Memory B cell (primary cell): ENCODE measurements around the gene MYLK.
"Not testable (repeated sequence)": the region's sequence is repeated elsewhere in the genome, so short reads cannot be mapped to it uniquely, and the experiment has no call there.

ENCODE experiments used
- ATAC-seq: fragments of 150-1000 bp; cut with Tn5 transposase; 2 replicates; pipeline ENCODE4 v1.10.0; 2021; ENCODE audit warnings: low read depth, mild to moderate bottlenecking, moderate library complexity
- DNase-seq, 2 donors: peaks; one replicate each; pipeline ENCODE4 v3.0.0; 2022; ENCODE audit warnings: low spot score in 2 of 2
- H3K27ac Mint-ChIP-seq: one replicate; pipeline ENCODE4 v1.8.0; 2022; ENCODE audit warnings: mild to moderate bottlenecking, moderate library complexity, mixed read lengths
- H3K27me3 Mint-ChIP-seq: one replicate; pipeline ENCODE4 v1.8.0; 2022; ENCODE audit warnings: mixed read lengths
- H3K36me3 Mint-ChIP-seq: one replicate; pipeline ENCODE4 v1.8.0; 2022; ENCODE audit warnings: mild to moderate bottlenecking, mixed read lengths
- H3K4me1 Mint-ChIP-seq: one replicate; pipeline ENCODE4 v1.8.0; 2022; ENCODE audit warnings: mixed read lengths
- H3K4me3 Mint-ChIP-seq: one replicate; pipeline ENCODE4 v1.8.0; 2022; ENCODE audit warnings: mild to moderate bottlenecking, moderate library complexity, mixed read lengths
- H3K9me3 Mint-ChIP-seq: one replicate; pipeline ENCODE4 v1.8.0; 2022; ENCODE audit warnings: mixed read lengths

MYLK gene

GRCh38 chr3:123609063-123609462 is 275.1 kb downstream of the MYLK start:
- Mint-ChIP-seq H3K4me3 (no peak overlapping the region), H3K36me3 (peaks cover 6% of the 10 kb centered on the region), H3K27ac (peak overlapping the region; percentile 70), H3K27me3 (no peaks in the 10 kb centered on the region), H3K4me1 (peaks cover 21% of the 10 kb centered on the region), H3K9me3 (no peaks in the 10 kb centered on the region)
- ATAC-seq, result no peak
- DNase-seq, result no peak

- no peak for ATAC-seq
- Mint-ChIP-seq H3K36me3 (peaks cover 4% of the 10 kb centered on the region), H3K4me1 (peaks cover 21% of the 10 kb centered on the region), H3K27me3 (no peaks in the 10 kb centered on the region), H3K4me3 (no peak overlapping the region), H3K27ac (no peak overlapping the region), H3K9me3 (no peaks in the 10 kb centered on the region)
- DNase-seq, result no peak
Observed at GRCh38 chr3:123608263-123608937, 275.7 kb downstream of the MYLK start.

- H3K27me3 Mint-ChIP-seq, result no peaks in the 10 kb centered on the region
- peaks cover 21% of the 10 kb centered on the region for H3K4me1 Mint-ChIP-seq
- ATAC-seq (no peak), DNase-seq (no peak)
- peak overlapping the region; percentile 50 for H3K27ac Mint-ChIP-seq
- no peak overlapping the region for H3K4me3 Mint-ChIP-seq
- no peaks in the 10 kb centered on the region for H3K36me3 Mint-ChIP-seq
- no peaks in the 10 kb centered on the region for H3K9me3 Mint-ChIP-seq
Observed at GRCh38 chr3:123606527-123606926, 277.6 kb downstream of the MYLK start.

- Mint-ChIP-seq H3K9me3 (no peaks in the 10 kb centered on the region), H3K36me3 (peaks cover under 1% of the 10 kb centered on the region), H3K27me3 (no peaks in the 10 kb centered on the region), H3K4me3 (peak overlapping the region; percentile 15), H3K4me1 (peaks cover 17% of the 10 kb centered on the region), H3K27ac (peak overlapping the region; percentile 50)
- DNase-seq (no peak), ATAC-seq (peak; percentile 37)
Observed at GRCh38 chr3:123605789-123606234, 278.3 kb downstream of the MYLK start.

GRCh38 chr3:123603153-123603552 is 281.0 kb downstream of the MYLK start:
- not testable (repeated sequence) for DNase-seq, H3K36me3 Mint-ChIP-seq, H3K4me3 Mint-ChIP-seq, H3K27ac Mint-ChIP-seq, H3K27me3 Mint-ChIP-seq, H3K9me3 Mint-ChIP-seq, ATAC-seq
- peaks cover 12% of the 10 kb centered on the region for H3K4me1 Mint-ChIP-seq

- no peak overlapping the region for H3K27ac Mint-ChIP-seq
- ATAC-seq (no peak), DNase-seq (no peak)
- H3K4me1 Mint-ChIP-seq, result peaks cover 12% of the 10 kb centered on the region
- H3K36me3 Mint-ChIP-seq, result peaks cover 7% of the 10 kb centered on the region
- H3K27me3 Mint-ChIP-seq, result no peaks in the 10 kb centered on the region
- no peak overlapping the region for H3K4me3 Mint-ChIP-seq
- H3K9me3 Mint-ChIP-seq, result no peaks in the 10 kb centered on the region
Observed at GRCh38 chr3:123602325-123602724, 281.8 kb downstream of the MYLK start.

- ATAC-seq, H3K36me3 Mint-ChIP-seq, H3K27ac Mint-ChIP-seq, H3K4me1 Mint-ChIP-seq, H3K27me3 Mint-ChIP-seq, DNase-seq, H3K9me3 Mint-ChIP-seq, H3K4me3 Mint-ChIP-seq: not testable (repeated sequence)
Observed at GRCh38 chr3:123600863-123601262, 283.3 kb downstream of the MYLK start.

GRCh38 chr3:123597561-123597960 is 286.6 kb downstream of the MYLK start:
- no peak for DNase-seq
- H3K27ac Mint-ChIP-seq, result no peak overlapping the region
- no peaks in the 10 kb centered on the region for H3K27me3 Mint-ChIP-seq
- no peaks in the 10 kb centered on the region for H3K4me1 Mint-ChIP-seq
- H3K9me3 Mint-ChIP-seq, result peaks cover under 1% of the 10 kb centered on the region
- peaks cover 14% of the 10 kb centered on the region for H3K36me3 Mint-ChIP-seq
- H3K4me3 Mint-ChIP-seq, result no peak overlapping the region
- no peak for ATAC-seq

GRCh38 chr3:123595396-123596180 is 288.5 kb downstream of the MYLK start:
- DNase-seq (no peak), ATAC-seq (no peak)
- no peaks in the 10 kb centered on the region for H3K4me1 Mint-ChIP-seq
- no peak overlapping the region for H3K4me3 Mint-ChIP-seq
- peaks cover 23% of the 10 kb centered on the region for H3K36me3 Mint-ChIP-seq
- H3K27me3 Mint-ChIP-seq, result no peaks in the 10 kb centered on the region
- peaks cover 6% of the 10 kb centered on the region for H3K9me3 Mint-ChIP-seq
- H3K27ac Mint-ChIP-seq, result no peak overlapping the region

- no peak overlapping the region for H3K27ac Mint-ChIP-seq
- no peak overlapping the region for H3K4me3 Mint-ChIP-seq
- ATAC-seq, result no peak
- DNase-seq, result no peak
- H3K4me1 Mint-ChIP-seq, result no peaks in the 10 kb centered on the region
- H3K9me3 Mint-ChIP-seq, result peaks cover 10% of the 10 kb centered on the region
- peaks cover 30% of the 10 kb centered on the region for H3K36me3 Mint-ChIP-seq
- H3K27me3 Mint-ChIP-seq, result no peaks in the 10 kb centered on the region
Observed at GRCh38 chr3:123593381-123593780, 290.8 kb downstream of the MYLK start.

- Mint-ChIP-seq H3K9me3 (peaks cover 10% of the 10 kb centered on the region), H3K4me1 (no peaks in the 10 kb centered on the region), H3K27me3 (no peaks in the 10 kb centered on the region), H3K27ac (no peak overlapping the region), H3K36me3 (peaks cover 33% of the 10 kb centered on the region), H3K4me3 (no peak overlapping the region)
- DNase-seq (no peak), ATAC-seq (no peak)
Observed at GRCh38 chr3:123590685-123591450, 293.3 kb downstream of the MYLK start.

- H3K4me3 Mint-ChIP-seq, result no peak overlapping the region
- H3K4me1 Mint-ChIP-seq, result peaks cover 11% of the 10 kb centered on the region
- H3K27me3 Mint-ChIP-seq, result no peaks in the 10 kb centered on the region
- peaks cover 8% of the 10 kb centered on the region for H3K9me3 Mint-ChIP-seq
- DNase-seq (no peak), ATAC-seq (no peak)
- peaks cover 25% of the 10 kb centered on the region for H3K36me3 Mint-ChIP-seq
- no peak overlapping the region for H3K27ac Mint-ChIP-seq
Observed at GRCh38 chr3:123587401-123587800, 296.7 kb downstream of the MYLK start.

- no peak for ATAC-seq
- Mint-ChIP-seq H3K4me3 (no peak overlapping the region), H3K9me3 (peaks cover 8% of the 10 kb centered on the region), H3K4me1 (peaks cover 11% of the 10 kb centered on the region), H3K27me3 (no peaks in the 10 kb centered on the region), H3K27ac (no peak overlapping the region), H3K36me3 (peaks cover 21% of the 10 kb centered on the region)
- DNase-seq, result no peak
Observed at GRCh38 chr3:123586968-123587367, 297.2 kb downstream of the MYLK start.

GRCh38 chr3:123586131-123586530 is 298.0 kb downstream of the MYLK start:
- Mint-ChIP-seq H3K9me3 (peaks cover 4% of the 10 kb centered on the region), H3K4me1 (peaks cover 13% of the 10 kb centered on the region), H3K4me3 (no peak overlapping the region), H3K36me3 (peaks cover 17% of the 10 kb centered on the region), H3K27me3 (no peaks in the 10 kb centered on the region), H3K27ac (no peak overlapping the region)
- DNase-seq (no peak), ATAC-seq (no peak)
